GM23338 (cell line): ENCODE results near the gene MED13.

Experiments
- CREB1 ChIP-seq: fragments of 250-450 bp; sonication (Bioruptor Pico); IDR thresholded peaks from 2 replicates; pipeline ENCODE4 v1.5.0; 2020; ENCODE audit warnings: low read depth, mild to moderate bottlenecking, moderate library complexity
- EZH2 ChIP-seq: fragments of 200-600 bp; sonication (generic); IDR thresholded peaks from one replicate; pipeline ENCODE4 v1.8.0; 2017; ENCODE audit warnings: antibody characterized with exemption, mild to moderate bottlenecking, low read depth; ENCODE audit not compliant: unreplicated experiment
- EZH2phosphoT487 ChIP-seq: fragments of 200-600 bp; sonication (generic); IDR thresholded peaks from one replicate; pipeline ENCODE4 v1.8.1; 2018; ENCODE audit warnings: antibody characterized with exemption; ENCODE audit not compliant: unreplicated experiment
- JUNB ChIP-seq: IDR thresholded peaks from one replicate; pipeline ENCODE4 v1.6.1; 2016; ENCODE audit warnings: antibody characterized with exemption; ENCODE audit not compliant: unreplicated experiment
- NANOG ChIP-seq: IDR thresholded peaks from 2 replicates; pipeline ENCODE4 v1.6.1; 2016; ENCODE audit warnings: antibody characterized with exemption, borderline replicate concordance
- POLR2AphosphoS5 ChIP-seq: IDR thresholded peaks from 2 replicates; pipeline ENCODE4 v1.6.1; 2016; ENCODE audit warnings: antibody characterized with exemption, low read depth
- STAT1 ChIP-seq: IDR thresholded peaks from one replicate; pipeline ENCODE4 v1.6.1; 2016; ENCODE audit warnings: antibody characterized with exemption; ENCODE audit not compliant: unreplicated experiment
- ZNF114 ChIP-seq: fragments of 250-450 bp; sonication (Bioruptor Pico); IDR thresholded peaks from 2 replicates; pipeline ENCODE4 v1.5.0; 2020; ENCODE audit warnings: mild to moderate bottlenecking, moderate library complexity
- ZNF331 ChIP-seq: fragments of 250-450 bp; sonication (Bioruptor Pico); IDR thresholded peaks from 2 replicates; pipeline ENCODE4 v1.5.0; 2020; ENCODE audit warnings: low read depth, mild to moderate bottlenecking, moderate library complexity
- TF ChIP-seq, protein P1 (sequence below), 2 experiments: fragments of 200-600 bp in 1 of 2; sonication (generic) in 1 of 2; conservative IDR thresholded peaks; 2 replicates each; pipeline versions ENCODE4 v1.5.1 to v1.6.1; 2016 to 2017; ENCODE audit warnings: antibody characterized with exemption in 2 of 2, low read depth in 2 of 2, mild to moderate bottlenecking in 2 of 2, moderate library complexity in 1 of 2
- TF ChIP-seq, protein P2 (sequence below): IDR thresholded peaks from one replicate; pipeline ENCODE4 v1.6.1; 2018; ENCODE audit warnings: antibody characterized with exemption; ENCODE audit not compliant: unreplicated experiment

DNA sequence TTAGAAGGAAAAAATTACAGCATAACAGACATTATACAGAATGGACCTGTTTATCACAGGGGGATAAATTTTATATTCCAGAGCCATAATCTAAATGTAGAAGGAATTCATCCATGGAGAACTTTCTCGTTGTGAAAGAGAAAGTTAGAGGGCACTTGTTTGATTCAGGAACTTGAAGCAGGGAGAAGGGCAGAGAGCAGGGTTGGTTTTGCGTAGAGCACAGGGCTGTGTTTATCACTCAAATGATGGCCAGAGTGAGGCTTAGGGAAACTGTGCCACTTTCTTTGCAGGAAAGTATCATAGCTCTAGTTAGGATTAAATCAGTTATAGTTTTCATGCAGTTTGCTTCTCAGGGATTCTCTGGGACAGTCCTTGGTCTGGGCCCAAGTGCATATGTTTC is 29.1 kb upstream of the MED13 start:
- TF ChIP-seq NANOG (no peak), POLR2AphosphoS5 (no peak), STAT1 (no peak), EZH2phosphoT487 (no peak), EZH2 (no peak), ZNF114 (CRISPR knock-in tag) (no peak), CREB1 (CRISPR knock-in tag) (no peak), JUNB (no peak), ZNF331 (no peak)
- TF ChIP-seq, protein P1, sequence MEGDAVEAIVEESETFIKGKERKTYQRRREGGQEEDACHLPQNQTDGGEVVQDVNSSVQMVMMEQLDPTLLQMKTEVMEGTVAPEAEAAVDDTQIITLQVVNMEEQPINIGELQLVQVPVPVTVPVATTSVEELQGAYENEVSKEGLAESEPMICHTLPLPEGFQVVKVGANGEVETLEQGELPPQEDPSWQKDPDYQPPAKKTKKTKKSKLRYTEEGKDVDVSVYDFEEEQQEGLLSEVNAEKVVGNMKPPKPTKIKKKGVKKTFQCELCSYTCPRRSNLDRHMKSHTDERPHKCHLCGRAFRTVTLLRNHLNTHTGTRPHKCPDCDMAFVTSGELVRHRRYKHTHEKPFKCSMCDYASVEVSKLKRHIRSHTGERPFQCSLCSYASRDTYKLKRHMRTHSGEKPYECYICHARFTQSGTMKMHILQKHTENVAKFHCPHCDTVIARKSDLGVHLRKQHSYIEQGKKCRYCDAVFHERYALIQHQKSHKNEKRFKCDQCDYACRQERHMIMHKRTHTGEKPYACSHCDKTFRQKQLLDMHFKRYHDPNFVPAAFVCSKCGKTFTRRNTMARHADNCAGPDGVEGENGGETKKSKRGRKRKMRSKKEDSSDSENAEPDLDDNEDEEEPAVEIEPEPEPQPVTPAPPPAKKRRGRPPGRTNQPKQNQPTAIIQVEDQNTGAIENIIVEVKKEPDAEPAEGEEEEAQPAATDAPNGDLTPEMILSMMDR (conservative IDR thresholded peaks at IDR 0.05; ENCODE audit: low read depth in 2 of 2), result no peak
- TF ChIP-seq, protein P2, sequence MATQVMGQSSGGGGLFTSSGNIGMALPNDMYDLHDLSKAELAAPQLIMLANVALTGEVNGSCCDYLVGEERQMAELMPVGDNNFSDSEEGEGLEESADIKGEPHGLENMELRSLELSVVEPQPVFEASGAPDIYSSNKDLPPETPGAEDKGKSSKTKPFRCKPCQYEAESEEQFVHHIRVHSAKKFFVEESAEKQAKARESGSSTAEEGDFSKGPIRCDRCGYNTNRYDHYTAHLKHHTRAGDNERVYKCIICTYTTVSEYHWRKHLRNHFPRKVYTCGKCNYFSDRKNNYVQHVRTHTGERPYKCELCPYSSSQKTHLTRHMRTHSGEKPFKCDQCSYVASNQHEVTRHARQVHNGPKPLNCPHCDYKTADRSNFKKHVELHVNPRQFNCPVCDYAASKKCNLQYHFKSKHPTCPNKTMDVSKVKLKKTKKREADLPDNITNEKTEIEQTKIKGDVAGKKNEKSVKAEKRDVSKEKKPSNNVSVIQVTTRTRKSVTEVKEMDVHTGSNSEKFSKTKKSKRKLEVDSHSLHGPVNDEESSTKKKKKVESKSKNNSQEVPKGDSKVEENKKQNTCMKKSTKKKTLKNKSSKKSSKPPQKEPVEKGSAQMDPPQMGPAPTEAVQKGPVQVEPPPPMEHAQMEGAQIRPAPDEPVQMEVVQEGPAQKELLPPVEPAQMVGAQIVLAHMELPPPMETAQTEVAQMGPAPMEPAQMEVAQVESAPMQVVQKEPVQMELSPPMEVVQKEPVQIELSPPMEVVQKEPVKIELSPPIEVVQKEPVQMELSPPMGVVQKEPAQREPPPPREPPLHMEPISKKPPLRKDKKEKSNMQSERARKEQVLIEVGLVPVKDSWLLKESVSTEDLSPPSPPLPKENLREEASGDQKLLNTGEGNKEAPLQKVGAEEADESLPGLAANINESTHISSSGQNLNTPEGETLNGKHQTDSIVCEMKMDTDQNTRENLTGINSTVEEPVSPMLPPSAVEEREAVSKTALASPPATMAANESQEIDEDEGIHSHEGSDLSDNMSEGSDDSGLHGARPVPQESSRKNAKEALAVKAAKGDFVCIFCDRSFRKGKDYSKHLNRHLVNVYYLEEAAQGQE, result no peak
